Esophagus mucosa (tissue), 1 donor: Measurements from ENCODE around the gene AQP12B. TPM values are rescaled to one million over a fixed set of nuclear protein-coding genes. Genes with fewer than 3 reads are reported as not detected.

Experiments
- ATAC-seq: fragments of 200-7000 bp; cut with Tn5 transposase; one replicate; pipeline ENCODE4 v1.9.1; 2020
- total RNA-seq: library from RNA; stranded (reverse); gene quantifications from one replicate; pipeline ENCODE4 v1.2.4, GENCODE V29; 2023
- donor health status: DM: yes; HTN: yes; CAD: no.

Gene AQP12B
- total RNA-seq, 1 donor from 2014 or later = not detected

DNA sequence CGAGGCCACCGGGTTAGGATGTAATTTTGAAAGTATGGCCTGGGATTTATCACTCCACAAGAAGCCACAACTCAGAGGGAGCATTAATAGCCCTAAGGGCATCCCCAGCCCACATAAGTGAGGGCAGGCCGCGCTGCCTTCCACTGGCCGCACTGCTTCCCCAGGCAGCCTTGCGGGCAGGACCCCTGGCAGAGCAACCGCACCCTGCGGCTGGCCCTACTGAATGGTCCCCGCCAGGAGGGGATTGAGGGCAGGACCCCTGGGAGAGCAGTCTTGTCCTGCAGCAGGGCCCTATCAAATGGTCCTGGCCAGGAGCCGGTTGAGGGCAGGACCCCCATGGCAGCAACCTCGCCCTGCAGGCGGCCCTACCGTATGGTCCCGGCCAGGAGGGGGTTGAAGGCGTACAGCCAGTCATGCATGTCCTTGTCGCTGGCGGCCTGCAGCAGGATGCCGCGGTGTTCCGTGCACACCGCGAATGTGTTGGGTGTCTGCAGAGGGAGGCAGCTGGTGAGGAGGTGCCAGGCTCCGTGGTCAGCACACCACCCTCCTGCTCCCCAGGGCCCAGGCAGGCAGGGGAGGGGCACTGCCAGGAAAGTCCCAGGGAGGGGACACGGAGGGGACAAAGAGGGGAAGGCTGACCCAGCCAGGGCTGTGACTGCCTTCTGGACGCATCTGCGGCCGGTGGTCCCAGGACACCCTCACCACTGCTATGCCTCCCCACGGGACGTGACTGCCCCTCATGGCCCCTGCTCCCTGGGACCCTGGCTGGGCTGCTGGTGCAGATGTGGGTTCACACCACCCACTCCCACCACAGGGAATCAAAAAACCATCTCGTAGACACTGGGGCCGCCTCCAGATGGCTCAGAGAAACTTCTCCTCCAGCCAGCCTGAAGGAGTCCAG lies 35.2 kb upstream of the AQP12B start:
- no peak for ATAC-seq

DNA sequence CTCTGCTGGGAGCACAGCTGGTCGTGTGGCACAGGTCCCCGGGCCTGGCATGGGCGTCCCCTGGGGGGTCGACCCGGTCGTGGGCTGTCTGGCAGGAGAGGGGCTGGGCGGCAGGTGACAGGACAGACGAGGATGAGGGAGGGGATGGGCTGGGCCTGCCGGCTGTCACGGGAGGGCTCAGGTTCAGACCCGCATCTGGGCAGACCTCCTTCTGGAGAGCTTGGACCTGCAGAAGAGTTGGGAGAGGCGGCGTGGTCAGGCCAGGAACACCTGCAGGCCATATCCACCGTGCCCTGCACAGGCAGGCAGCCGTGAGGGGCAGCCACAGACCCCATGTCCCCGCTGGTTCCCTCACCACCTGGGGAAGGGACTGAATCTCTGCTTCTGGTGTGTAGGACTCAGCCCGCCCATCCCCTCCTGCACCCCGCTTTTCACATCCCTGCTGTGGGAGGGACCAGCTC lies 34.5 kb upstream of the AQP12B start:
- no peak for ATAC-seq

DNA sequence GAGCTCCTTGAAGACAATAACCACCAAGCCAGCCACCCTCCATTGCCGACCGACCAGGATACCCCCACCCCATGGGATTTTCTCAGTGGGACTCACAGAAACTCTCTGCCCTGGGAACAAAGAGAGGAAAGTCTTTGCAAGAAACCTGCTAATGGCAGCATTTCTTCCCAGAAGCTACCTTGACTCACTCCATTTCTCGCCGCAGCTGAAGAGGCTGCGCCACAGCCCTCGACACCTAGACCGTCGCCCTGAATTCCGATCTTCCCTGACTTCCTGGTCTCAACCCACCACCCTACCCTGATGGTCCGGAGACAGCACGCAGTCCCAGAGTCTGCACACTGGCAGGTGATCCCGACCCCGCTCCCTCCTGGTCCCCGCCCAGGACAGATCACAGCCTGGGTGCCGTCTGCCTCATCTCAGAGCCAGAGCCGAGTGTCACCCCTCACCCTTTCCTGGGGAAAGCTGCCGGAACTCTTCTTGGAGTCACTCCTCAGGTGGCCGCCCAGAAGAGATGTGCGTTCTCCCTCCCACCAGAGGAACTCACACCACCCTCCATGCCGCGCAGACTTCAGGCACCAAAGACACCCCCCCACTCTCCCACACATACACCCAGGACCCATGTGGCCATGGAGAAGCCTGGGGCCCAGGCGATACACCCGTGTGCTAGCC lies 33.6 kb upstream of the AQP12B start:
- no peak for ATAC-seq

DNA sequence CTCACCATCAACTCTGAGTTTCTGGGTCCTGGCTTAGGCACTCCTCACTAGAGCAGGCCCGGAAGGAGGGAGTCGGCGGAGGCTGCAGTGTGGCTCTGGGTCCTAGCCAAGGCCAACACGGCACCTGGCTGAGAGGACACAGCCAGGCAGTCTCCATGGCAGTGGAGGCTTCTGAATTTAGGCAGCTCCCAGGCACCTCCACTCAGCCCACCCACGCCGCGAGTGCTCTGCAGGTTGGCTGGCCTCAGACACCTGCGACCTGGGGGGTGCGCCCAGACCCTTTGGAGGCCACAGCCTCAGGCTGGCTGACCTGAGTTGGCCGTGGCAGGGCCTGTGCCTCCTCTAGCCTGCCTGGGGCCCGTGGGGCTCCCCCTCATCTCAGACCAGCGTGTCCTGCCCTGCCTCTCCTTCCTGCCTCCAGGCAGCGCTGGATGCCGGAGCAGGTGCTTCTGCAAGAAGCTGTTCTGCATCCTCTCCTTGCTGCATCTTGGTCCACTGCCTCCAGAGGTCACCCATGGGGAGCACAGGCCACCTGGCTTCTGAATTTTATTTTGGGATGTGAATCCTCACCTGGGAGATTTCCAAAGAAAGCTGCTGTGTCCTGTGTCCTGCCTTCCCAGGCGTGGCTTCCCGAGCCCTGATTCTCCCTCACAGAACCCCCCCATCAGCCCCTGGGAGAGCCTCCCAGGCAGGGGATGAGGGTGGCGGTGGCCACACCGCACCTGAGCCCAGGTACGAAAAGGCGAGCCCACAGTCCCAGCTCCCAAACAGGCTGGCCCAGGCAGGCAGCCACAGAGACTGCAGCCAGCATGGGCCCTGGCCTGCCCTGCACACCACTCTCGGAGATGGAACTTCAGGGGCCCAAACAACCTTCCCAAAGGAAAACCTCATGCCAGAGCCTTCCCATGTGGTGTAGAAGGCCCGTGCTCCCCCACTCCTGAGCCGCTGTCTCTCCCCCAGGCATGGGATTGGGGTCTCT lies 32.4 kb upstream of the AQP12B start:
- ATAC-seq = no peak

DNA sequence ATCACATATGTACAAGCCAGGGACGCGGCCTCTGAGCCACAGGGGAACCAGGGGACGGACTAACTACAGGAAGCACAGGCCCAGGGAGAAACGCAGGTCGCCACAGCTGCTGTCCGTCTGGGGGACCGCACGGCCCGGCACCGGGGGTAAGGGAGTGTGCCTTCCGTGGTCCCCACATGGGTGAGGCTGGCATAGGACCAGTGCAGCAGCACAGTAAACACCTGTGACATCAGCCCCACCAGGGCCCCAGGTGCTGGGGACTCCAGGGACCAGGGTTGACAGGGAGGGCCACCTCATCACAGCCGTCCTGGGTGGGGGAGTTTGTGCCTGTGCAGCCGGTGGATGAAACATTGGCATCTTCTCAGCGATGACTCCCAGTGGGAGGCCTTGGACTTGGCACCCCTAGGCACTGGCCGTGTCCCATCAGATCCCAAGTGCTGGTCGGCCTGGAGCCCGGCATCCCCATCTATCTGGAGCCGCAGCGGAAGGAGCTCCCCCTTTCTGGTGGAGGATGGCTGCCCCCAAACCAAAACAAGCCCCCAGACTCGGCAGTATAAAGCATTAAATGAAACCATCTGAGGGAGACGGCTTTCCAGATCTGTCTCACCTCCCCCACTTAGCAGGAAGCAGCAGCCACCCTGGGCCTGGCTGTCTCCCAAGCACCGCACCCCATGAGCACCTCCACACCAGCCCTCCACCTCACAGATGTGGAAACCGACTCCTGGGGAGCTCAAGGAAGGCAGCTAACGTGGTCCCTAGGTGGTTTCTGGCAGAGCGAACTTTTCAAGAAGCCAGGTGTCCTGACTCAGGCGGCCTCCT lies 31.5 kb upstream of the AQP12B start:
- no peak for ATAC-seq

DNA sequence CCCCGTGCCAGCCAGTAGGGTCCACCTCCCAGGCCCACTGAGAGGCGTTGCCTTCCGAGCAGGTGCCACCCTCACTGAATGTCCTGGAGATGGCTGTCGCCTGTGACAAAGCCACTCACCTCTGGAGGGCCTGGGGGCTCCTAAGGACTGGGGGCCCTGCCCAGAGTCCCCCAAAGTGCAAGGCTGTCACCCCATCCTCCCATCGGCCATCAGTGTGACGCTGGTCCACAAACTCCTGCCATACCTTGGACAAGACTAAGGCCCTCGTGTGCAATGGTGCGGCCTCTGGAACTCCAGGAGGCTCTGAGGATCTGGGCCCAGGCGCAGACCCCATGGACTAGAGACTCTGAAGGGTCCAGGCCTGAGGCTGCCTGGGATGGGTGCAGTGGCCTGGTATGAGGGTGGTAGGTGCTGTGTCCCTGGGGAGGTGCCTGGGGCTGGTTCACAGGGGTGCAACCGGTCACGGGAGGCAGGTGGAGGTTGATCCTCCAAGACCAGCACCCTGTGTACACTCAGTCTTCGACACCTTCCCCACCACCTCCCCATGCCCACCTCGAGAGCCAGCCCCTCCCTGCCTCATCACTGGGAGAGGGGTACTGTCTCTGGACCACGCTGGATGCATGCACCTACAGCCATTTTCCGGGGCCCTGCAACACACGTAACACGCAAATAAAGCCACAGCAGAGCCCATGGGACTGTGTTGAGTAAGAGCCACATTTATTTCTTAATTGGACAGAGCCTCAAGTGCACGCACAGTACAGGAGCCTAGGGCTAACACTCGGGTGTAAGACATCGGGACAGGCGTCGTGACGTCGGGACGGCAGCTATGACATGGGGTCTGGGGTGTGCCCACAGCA lies 30.6 kb upstream of the AQP12B start:
- no peak for ATAC-seq

DNA sequence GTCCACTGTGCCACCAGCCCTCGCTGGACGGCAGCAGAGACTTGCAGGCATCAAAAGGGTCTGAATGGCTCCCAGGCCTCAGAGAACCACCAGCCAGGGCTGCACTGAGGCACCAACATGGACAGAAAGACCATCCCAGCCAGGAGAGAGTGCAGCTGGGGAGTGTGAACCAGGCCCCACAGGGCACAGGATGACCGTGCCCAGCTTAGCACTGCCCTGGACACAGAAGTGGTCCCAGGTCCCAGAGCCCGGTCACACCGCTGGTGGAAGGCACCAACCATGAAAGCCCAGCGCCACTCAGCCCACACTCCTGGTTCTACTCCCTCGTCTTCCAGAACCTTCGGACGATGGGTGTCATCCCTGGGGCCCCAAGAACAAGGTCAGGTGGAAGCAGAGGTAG lies 29.4 kb upstream of the AQP12B start:
- ATAC-seq = no peak

DNA sequence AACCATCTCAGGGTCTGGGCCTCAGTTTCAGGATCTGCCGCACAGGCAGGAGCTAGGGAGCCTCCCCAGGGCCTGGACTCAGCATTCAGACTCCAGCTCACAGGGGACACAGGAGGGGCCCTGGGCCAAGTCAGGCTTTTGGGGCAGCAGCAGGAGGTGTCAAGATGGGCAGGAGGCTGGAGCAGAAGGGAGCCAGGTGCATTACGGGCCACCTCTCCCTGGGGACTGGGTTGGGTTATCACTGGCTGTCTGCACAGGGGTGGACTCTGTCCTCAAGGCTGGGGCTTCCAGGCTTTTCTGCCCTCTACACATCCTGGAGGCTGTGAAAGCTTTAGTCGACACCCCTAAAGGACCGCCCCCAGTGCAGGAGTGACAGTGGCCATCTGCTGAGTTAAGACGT lies 29.0 kb upstream of the AQP12B start:
- no peak for ATAC-seq

DNA sequence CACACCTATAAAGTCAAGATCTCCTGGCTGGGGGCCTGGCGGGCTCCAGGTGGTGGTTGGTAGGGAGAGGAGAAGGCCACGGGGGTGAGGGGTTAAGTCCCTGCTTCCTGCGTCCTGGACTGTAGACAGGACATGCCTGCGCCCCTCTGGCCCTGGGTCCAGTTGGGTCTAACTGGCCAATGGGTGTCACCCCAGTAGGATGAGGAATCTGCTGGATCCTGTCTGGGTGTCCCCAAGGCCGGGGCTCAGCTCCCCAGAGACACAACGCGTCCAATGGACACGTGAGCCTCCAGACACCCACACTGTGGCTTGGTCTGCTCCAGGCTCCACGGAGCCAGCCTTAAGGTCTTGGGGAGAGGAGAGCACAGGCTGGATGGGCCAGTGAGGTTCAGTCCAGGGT lies 28.6 kb upstream of the AQP12B start:
- peak; percentile 22 for ATAC-seq

DNA sequence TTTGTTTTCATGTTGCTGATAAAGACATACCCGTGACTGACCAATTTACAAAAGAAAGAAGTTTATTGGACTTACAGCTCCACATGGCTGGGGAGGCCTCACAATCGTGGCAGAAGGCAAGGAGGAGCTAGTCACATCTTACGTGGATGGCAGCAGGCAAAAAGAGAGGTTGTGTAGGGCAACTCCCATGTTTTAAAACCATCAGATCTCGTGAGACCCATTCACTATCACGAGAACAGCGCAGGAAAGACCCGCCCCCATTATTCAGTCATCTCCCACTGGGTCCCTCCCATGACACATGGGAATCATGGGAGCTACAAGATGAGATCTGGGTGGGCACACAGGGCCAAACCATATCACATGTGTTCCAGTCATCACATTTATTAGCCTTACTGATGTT lies 25.8 kb upstream of the AQP12B start:
- no peak for ATAC-seq

DNA sequence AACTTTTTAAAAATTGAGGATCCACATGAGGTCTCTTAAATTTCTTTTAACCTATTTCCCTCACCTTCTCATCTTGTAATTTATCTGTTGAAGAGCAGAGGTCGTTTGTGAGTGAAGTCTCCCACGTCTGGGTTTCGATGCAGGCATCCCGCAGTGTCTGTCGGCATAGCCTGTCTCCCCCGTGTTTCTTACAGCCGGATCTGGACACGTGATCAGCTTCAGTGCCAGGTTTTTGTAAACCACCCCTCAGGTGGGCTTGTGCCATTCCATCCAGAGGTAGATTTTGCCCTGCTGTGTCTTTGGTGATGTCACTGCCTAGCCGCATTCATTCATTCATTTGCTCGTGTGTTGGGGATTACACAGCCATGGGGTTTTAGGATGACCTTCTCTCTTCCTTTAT lies 25.1 kb upstream of the AQP12B start:
- ATAC-seq = no peak

DNA sequence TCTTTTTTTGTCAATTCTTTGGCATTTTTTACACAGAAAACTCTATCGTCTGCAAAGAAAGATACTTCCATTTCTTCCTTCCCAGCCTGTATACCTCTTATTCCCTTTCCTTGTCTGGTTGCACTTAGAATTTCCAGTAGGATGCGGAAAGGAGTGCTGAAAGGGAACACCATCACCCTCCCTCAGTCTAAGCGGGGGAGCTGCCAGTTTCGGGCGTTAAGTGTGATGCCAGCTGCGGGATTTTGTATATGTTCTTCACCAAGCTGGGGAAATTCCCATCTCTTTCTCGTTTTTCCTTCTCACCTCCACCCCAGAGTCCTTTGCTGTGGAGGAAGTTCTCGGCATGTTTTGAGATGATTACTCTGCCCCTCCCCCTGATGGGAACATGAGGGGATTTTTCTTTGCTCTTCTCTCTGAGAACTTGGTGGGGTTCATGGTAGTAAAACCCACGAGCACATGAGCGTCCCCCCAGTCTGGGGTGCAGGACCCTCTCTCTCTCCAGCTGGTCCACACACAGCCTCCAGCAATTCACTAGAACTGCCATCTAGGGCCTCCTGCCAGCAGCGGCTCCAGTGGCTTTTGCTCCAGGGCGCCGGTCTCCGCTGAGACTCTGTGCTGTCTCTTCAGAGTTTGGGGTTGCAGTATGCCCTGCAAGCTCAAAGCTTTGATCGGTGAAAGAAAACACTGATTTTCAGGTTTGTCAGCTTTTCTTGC lies 24.5 kb upstream of the AQP12B start:
- ATAC-seq = no peak

DNA sequence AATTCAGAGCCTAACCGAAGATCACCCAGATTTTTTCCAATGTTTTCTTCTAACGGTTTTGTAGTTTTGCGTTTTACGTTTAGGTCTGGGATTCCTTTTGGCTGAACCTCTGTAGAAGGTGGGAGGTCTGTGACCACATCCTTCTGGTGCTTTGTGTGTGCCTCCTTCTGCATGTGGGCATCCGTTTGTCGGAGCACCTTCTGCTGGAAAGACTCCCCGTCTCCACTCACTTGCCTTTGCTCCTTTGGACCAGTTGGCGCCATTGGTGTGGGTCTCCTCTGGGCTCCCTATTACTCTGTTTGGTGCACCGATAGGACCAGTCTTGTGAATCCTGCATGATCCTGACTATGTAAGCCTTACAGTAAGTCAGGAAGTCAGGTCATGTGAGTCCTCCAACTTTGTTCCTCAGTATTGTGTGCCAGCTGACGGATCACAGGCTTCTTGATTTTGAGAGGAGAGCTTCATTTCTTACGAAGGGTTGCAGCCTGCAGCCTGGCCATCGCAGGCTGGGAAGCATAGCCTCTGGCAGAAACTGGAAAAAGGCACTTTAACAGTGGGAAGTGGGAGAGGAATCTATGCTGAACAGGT lies 22.6 kb upstream of the AQP12B start:
- no peak for ATAC-seq

DNA sequence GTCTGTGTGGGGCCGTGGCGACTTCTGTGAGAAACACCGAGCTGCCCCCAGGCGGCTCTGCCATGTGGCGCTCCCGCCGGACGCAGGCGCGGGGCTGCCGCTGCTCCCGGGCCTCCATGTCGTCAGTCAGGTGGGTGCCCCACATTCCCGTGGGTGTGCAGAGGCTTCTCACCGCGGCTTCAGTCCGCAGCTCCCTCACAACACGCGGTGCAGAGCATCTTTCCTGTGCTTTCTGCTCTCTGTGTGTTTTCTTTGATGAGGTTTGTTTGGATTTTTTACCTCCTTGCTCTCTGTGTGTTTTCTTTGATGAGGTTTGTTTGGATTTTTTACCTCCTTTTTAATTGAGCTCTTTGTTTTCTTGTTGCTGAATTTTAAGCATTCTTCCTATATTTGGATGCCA lies 22.0 kb upstream of the AQP12B start:
- ATAC-seq = no peak

DNA sequence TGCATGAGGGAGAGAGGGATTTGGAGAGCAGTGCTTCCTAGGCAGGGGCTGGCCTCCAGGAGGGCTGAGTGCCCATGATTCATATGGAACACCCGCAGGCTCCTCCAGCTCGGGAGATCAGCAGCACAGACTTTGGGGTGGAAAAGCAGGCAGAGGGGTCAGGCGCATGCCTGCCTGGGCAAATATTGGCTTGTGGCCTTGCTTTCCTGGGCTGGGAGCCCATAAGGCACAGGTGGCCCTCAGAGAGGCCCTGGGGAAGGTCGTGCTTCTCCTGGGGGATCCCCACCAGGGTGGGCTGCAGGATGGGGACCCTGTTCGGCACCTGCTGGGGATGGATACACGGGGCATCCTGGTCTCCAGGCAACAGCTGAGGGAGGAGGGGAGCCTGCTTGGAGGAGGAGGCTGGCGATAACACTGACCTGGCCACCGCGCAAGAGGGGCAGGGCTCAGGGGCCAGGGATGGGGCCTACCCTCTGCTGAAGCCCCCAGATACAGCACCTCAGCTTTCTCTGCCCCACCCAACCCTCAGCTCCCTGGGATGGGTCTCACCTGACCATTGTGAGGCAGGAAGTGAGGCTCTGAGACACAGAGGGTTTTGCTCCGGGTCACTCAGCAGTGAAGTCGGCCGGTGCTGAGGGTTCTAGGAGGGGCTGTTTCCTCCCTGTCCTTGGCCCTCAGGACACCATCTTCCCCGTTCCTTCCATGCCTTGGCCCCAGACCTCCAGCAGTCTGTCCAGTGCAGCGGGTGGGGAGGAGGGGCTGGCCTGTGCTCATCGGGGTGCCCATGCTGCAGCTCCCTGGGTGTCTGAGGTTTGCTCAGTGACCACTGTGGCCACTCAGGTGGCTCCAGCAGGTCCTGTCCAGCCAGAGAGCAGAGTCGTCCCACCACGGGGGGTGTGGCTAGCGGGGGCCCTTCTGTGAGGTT lies 21.0 kb upstream of the AQP12B start:
- no peak for ATAC-seq

DNA sequence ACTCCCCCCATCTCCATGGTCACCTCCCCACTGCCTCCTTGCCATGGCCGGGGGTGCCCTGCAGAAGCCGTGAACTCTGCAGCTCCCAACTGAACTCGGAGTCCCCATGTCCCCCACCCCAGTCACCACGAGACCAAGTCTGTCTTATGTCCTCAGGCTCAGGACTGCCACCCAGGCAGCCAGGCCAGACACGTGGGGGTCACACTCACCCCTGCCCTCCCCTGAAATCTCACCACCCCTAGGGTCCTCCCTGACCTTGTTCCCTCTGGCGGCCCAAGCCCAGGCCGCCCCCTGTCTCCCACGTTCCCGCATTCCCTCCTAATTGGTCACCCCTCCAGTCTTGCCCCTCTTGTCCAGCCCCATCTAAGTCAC lies 19.9 kb upstream of the AQP12B start:
- ATAC-seq = no peak

DNA sequence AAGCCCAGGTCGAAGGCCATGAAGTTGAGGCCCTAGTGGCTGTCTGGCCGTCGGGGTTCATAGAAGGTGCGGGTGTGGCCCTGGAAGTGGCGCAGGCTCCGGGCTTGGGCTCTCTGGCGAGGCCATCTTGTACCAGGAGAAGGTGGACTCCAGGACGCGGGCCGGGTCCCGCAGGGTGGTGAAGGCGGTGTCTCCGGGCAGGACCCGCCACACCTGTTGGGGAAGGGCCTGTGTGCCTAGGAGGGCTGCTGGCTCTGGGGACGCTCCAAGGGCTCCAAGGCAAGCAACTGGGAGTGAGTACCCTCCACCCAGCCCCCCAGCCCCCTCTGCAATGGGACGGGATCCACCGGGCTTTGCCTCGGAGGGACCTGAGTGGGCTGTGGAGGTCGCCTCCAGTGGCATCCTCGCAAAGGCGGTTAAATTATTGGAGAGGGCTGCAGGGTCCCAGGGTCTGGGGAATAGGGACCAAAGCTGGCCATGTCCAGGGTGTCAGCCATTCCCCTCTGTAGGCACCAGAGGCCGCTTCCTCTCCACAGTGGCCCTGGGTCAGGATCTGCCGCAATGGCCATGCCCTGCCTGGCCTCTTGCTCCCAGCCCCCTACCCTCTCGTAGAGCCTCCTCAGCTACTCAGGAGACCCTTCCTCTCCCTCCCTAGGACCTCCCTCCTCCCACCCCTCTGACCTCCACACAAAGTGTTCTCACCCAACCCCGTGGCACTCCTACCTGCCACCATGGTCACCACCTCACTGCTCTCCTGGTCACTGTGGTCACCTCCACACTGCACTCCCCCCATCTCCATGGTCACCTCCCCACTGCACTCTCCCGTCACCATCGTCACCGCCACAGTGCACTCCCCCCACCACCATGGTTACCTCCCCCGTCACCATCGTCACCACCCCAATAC lies 19.3 kb upstream of the AQP12B start:
- no peak for ATAC-seq
